Measurements from ENCODE around the gene SEPTIN2. TPM values are rescaled to one million over a fixed set of nuclear protein-coding genes. Genes with fewer than 3 reads are reported as not detected.

SEPTIN2 gene
- total and polyA plus RNA-seq, 10 of the 15 experiments (the other 5 are each of a cell fraction or from before 2014, with no cell fraction given), result 169 to 474 (median 269) TPM

DNA sequence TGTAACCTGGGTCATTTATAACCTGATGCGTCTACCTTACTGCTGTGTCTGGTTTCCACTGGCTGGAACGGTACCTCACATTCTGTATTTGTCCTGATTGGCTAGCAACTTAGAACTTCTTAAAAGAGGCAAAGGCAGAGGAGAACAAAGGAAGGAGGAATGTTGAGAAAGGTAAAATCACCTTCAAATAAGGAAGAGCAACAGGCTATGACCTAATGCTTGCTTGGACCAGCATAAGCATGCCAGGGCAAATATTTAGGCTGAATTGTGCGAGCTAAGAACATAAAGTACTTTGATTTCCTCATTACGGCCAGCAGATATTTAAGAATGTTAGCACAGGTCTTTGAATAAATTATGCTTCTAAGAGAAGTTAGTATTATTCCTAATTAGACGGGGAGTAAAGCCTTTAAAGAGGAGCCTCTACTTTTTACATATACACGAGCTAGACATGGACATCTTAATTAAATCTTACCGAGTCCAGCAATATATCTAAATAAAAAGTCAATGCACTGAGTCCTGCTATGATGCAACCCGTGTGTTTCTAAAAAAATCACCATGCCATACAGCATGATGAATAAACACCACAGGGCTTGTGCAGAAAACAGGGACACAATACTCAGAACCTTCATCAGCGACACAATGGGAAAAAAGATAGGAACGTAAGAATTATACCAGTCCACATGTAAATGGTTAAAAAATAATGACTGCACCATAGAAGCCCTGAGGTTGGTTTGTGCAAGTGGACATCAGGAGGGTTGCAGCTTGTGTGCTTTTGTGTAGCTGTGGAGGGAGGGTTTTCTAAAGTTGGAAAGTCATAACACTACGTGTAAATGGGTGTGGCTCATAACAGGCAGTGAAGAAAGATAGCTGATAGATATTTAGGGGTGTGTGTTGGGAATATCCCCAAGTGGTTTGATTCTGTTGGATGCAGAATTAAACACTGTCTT is 14.2 kb downstream of the SEPTIN2 start:
- H4K20me1 ChIP-seq (ENCODE audit: control insufficient read depth, insufficient read depth), result no peaks in the 10 kb centered on the region
- BruUV-seq (replicated peaks), result no TSS peak

More for the DNA sequence above, 14.2 kb downstream of the SEPTIN2 start:
- SMC1A ChIA-PET (ENCODE audit: uncharacterized antibody, unreplicated experiment), result interaction anchor here (3.1 kb wide), 1 partner anchor 10 kb away, joined by 13 read pairs; no protein-coding TSS in a partner anchor
- H3K9ac ChIP-seq (ENCODE audit: control insufficient read depth, insufficient read depth, low read length), result no peak overlapping the region
- no peaks in the 10 kb centered on the region; the same call in 2 of the 3 replicates for H3K9me3 ChIP-seq (replicated peaks; ENCODE audit: control insufficient read depth, insufficient read depth, low read length)
- DNase-seq (ENCODE audit: low read depth, low spot score) (no peak), FAIRE-seq (no peak), ATAC-seq (no peak)
- no peak overlapping the region for H3K27ac ChIP-seq (ENCODE audit: control insufficient read depth, insufficient read depth)
- CTCF ChIA-PET, result interaction anchor here (0.5 kb wide), 1 partner anchor 746 kb away, joined by 3 read pairs; no protein-coding TSS in a partner anchor
- RAD21 ChIA-PET (ENCODE audit: unreplicated experiment), result interaction anchor here (1.1 kb wide), 1 partner anchor 12 kb away, joined by 3 read pairs; no protein-coding TSS in a partner anchor
- no peak overlapping the region for H3K4me3 ChIP-seq
- no peak overlapping the region for H3K4me2 ChIP-seq (ENCODE audit: control insufficient read depth, insufficient read depth)
- in situ Hi-C loops (cut with MboI) (no loop called here), intact Hi-C loops (cut with micrococcal nuclease; ENCODE audit: unreplicated experiment) (no loop called here)
- H3K4me1 ChIP-seq (ENCODE audit: control insufficient read depth, insufficient read depth, low read length), result 0 out of 2 replicates have a peak, but pooled peaks cover 3% of the 10 kb centered on the region
- H3K27me3 ChIP-seq (replicated peaks in 1 of 2; ENCODE audit: control insufficient read depth in 2 of 2, insufficient read depth in 2 of 2, low read length in 1 of 2), result no peaks in the 10 kb centered on the region
- peaks cover 4 to 14% of the 10 kb centered on the region in 2 experiments; a peak in 3 of 4 replicates for H3K36me3 ChIP-seq (ENCODE audit: control insufficient read depth in 2 of 2, insufficient read depth in 2 of 2, low read length in 1 of 2)
- 91% methylated on average over 11 of the region's 11 CpGs for WGBS (ENCODE audit: insufficient coverage, insufficient replicate concordance, low lambda C conversion rate, missing lambda C conversion rate)
- H2AFZ ChIP-seq (ENCODE audit: control insufficient read depth, low read depth, low read length), result no peak overlapping the region
- peaks cover 22% of the 10 kb centered on the region for H3K79me2 ChIP-seq (ENCODE audit: control insufficient read depth, insufficient read depth, low read length)
- TF ChIP-seq POU2F2 (IDR thresholded peaks at IDR 0.05; ENCODE audit: borderline replicate concordance, low read depth, low read length) (no peak), TARDBP (IDR thresholded peaks at IDR 0.05; ENCODE audit: borderline replicate concordance) (no peak), NR2C2 (IDR thresholded peaks at IDR 0.05; ENCODE audit: borderline replicate concordance, control insufficient read depth, insufficient read length, low read depth) (no peak), RAD21 (IDR thresholded peaks at IDR 0.05; ENCODE audit: insufficient read depth, low read depth, low read length) (no peak), ZBTB40 (IDR thresholded peaks at IDR 0.05; ENCODE audit: borderline replicate concordance) (no peak), E2F4 (IDR thresholded peaks at IDR 0.05; ENCODE audit: low read depth, low read length) (no peak), ETV6 (conservative IDR thresholded peaks at IDR 0.05 in 1 of 2, IDR thresholded peaks at IDR 0.05 in 1 of 2; ENCODE audit: borderline replicate concordance in 1 of 2, low read depth in 1 of 2) (no peak), MLLT1 (IDR thresholded peaks at IDR 0.05) (no peak), EGR1 (IDR thresholded peaks at IDR 0.05; ENCODE audit: borderline replicate concordance in 1 of 2, low read depth in 2 of 2, low read length in 2 of 2) (no peak), USF2 (IDR thresholded peaks at IDR 0.05; ENCODE audit: borderline replicate concordance, low read depth, low read length) (no peak)
- POLR2A ChIA-PET, result interaction anchor here (0.5 to 1.4 kb wide), 3 partner anchors 16 to 156 kb away, joined by 3 to 8 read pairs (median 4); no protein-coding TSS in a partner anchor

Measured in GM12878 (cell line).